GM12878 (cell line): ENCODE measurements around the gene TMC7. TPM values are rescaled to one million over a fixed set of nuclear protein-coding genes. Genes with fewer than 3 reads are reported as not detected.

ENCODE experiments used
- ATAC-seq: fragments of 200-7000 bp; cut with Tn5 transposase; 3 replicates; pipeline ENCODE4 v1.9.1; 2020; ENCODE audit warnings: mild to moderate bottlenecking, moderate library complexity
- BruUV-seq: library from RNA; stranded (reverse); fragments of 400-500 nt; replicated peaks from 2 replicates; lab custom pipeline; 2021; lab: Mats Ljungman, UMichigan
- CTCF ChIA-PET: fragments of 300-600 bp; sonication (Branson Sonifier 250); formaldehyde crosslinking; extraction: SDS; loops from one replicate; lab custom pipeline; 2021; ENCODE audit warnings: inconsistent platforms; lab: Yijun Ruan, JAX
- POLR2A ChIA-PET: fragments of 350-600 bp; formaldehyde crosslinking; extraction: SDS; loops from one replicate; lab custom pipeline; 2021; ENCODE audit warnings: inconsistent platforms; lab: Charles Lee
- RAD21 ChIA-PET: fragments of 300-600 bp; sonication (Branson Sonifier 250); formaldehyde crosslinking; loops from one replicate; lab custom pipeline; 2023; ENCODE audit warnings: antibody characterized with exemption; ENCODE audit not compliant: unreplicated experiment; lab: Charles Lee
- SMC1A ChIA-PET: fragments of 300-600 bp; sonication (Branson Sonifier 250); formaldehyde crosslinking; loops from one replicate; lab custom pipeline; 2023; ENCODE audit not compliant: unreplicated experiment, uncharacterized antibody; lab: Charles Lee
- DNase-seq: peaks from one replicate; pipeline ENCODE4 v3.0.0-alpha.2; 2011; ENCODE audit warnings: low read depth, low spot score
- FAIRE-seq: peaks from 3 replicates; lab custom pipeline; 2011; peaks lifted over from hg19 to GRCh38; lab: Jason Lieb, UNC
- H2AFZ ChIP-seq: 2 replicates; pipeline ENCODE4 v1.6.0; 2011; ENCODE audit warnings: low read depth, low read length, control low read depth; ENCODE audit not compliant: control insufficient read depth
- H3K27ac ChIP-seq: 2 replicates; pipeline ENCODE4 v1.5.1; 2011; ENCODE audit warnings: control low read depth; ENCODE audit not compliant: control insufficient read depth, insufficient read depth
- H3K27me3 ChIP-seq, 2 experiments: replicated peaks in 1 of 2; 2 replicates each; pipeline versions ENCODE4 v1.6.0 to v1.6.1; 2011; ENCODE audit warnings: low read length in 1 of 2; ENCODE audit not compliant: control insufficient read depth in 2 of 2, insufficient read depth in 2 of 2
- H3K36me3 ChIP-seq, 2 experiments: 2 replicates each; pipeline ENCODE4 v1.5.1; 2011; ENCODE audit warnings: low read length in 1 of 2; ENCODE audit not compliant: control insufficient read depth in 2 of 2, insufficient read depth in 2 of 2
- H3K4me1 ChIP-seq: 2 replicates; pipeline ENCODE4 v1.6.1; 2011; ENCODE audit warnings: mild to moderate bottlenecking, low read length, moderate library complexity, mixed read lengths; ENCODE audit not compliant: control insufficient read depth, insufficient read depth
- H3K4me2 ChIP-seq: 2 replicates; pipeline ENCODE4 v1.6.0; 2011; ENCODE audit warnings: control low read depth; ENCODE audit not compliant: control insufficient read depth, insufficient read depth
- H3K4me3 ChIP-seq: fragments of 200-600 bp; sonication (generic); 2 replicates; pipeline ENCODE4 v1.5.1; 2016
- H3K79me2 ChIP-seq: 2 replicates; pipeline ENCODE4 v1.6.0; 2011; ENCODE audit warnings: low read length; ENCODE audit not compliant: control insufficient read depth, insufficient read depth
- H3K9ac ChIP-seq: 2 replicates; pipeline ENCODE4 v1.8.0; 2011; ENCODE audit warnings: low read length, control low read depth, mixed read lengths; ENCODE audit not compliant: control insufficient read depth, insufficient read depth
- H3K9me3 ChIP-seq: replicated peaks from 3 replicates; pipeline ENCODE4 v1.5.1; 2011; ENCODE audit warnings: mild to moderate bottlenecking, low read length; ENCODE audit not compliant: control insufficient read depth, insufficient read depth
- H4K20me1 ChIP-seq: 2 replicates; pipeline ENCODE4 v1.6.0; 2011; ENCODE audit not compliant: control insufficient read depth, insufficient read depth
- BMI1 ChIP-seq: fragments of 450-650 bp; IDR thresholded peaks from 2 replicates; pipeline ENCODE4 v1.6.1; 2016; ENCODE audit warnings: mild to moderate bottlenecking, moderate library complexity, borderline replicate concordance
- HDGF ChIP-seq: fragments of 450-650 bp; IDR thresholded peaks from 2 replicates; pipeline ENCODE4 v1.6.1; 2016; ENCODE audit warnings: antibody characterized with exemption
- IKZF1 ChIP-seq: fragments of 450-650 bp; conservative IDR thresholded peaks from 2 replicates; pipeline ENCODE4 v1.6.1; 2017; ENCODE audit warnings: antibody characterized with exemption, mild to moderate bottlenecking
- NFYA ChIP-seq: IDR thresholded peaks from 2 replicates; pipeline ENCODE4 v1.6.1; 2011; ENCODE audit warnings: low read depth, mild to moderate bottlenecking, low read length, improper control_type of control experiment, borderline replicate concordance
- POU2F2 ChIP-seq: IDR thresholded peaks from 3 replicates; pipeline ENCODE4 v1.6.1; 2011; ENCODE audit warnings: low read depth, mild to moderate bottlenecking, low read length, borderline replicate concordance
- SIX5 ChIP-seq: IDR thresholded peaks from 2 replicates; pipeline ENCODE4 v1.6.1; 2011; ENCODE audit warnings: mild to moderate bottlenecking, low read depth, low read length, moderate library complexity; ENCODE audit not compliant: severe bottlenecking
- SRF ChIP-seq, 2 experiments: IDR thresholded peaks; 2 replicates each; pipeline ENCODE4 v1.6.1; 2011; ENCODE audit warnings: low read depth in 2 of 2, low read length in 2 of 2, mild to moderate bottlenecking in 1 of 2, moderate library complexity in 1 of 2
- ZNF384 ChIP-seq: IDR thresholded peaks from 2 replicates; pipeline ENCODE4 v1.6.1; 2012; ENCODE audit warnings: low read depth, mild to moderate bottlenecking, low read length, improper control_type of control experiment, borderline replicate concordance
- in situ Hi-C: fragments of 300-500 bp; cut with MboI; formaldehyde crosslinking; loops from 9 replicates; pipeline ENCODE4 v1.14.3; 2018; ENCODE audit warnings: mixed read lengths
- intact Hi-C: fragments of 100-400 bp; cut with micrococcal nuclease; formaldehyde crosslinking; loops from one replicate; pipeline ENCODE4 v1.14.2; 2022; ENCODE audit not compliant: unreplicated experiment
- polyA plus RNA-seq, 11 experiments: library from polyadenylated mRNA; depleted of rRNA in 4 of 11; unstranded in 6 of 11; stranded (reverse) in 5 of 11; fragments of >200 nt; fragmentation: Nextera tagmentation in 4 of 11; fragmentation: Illumina TruSeq in 1 of 11; extraction: Ambion mirVana in 4 of 11; extraction: Trizol in 1 of 11; gene quantifications; 1 replicate in 1 of 11; 2 replicates in 10 of 11; pipeline versions ENCODE4 v1.2.1 to v1.2.3, GENCODE V29; 2011 to 2016; ENCODE audit warnings: inconsistent platforms in 2 of 11, missing spikeins in 2 of 11, low read depth in 1 of 11
- total RNA-seq, 4 experiments: library from RNA; depleted of rRNA in 3 of 4; stranded (reverse); fragments of >200 nt in 3 of 4; fragmentation: Illumina TruSeq in 1 of 4; extraction: Trizol in 1 of 4; gene quantifications; 2 replicates each; pipeline versions ENCODE4 v1.2.1 to v1.2.3, GENCODE V29; 2013 to 2021
- TF ChIP-seq, protein P1 (sequence below): IDR thresholded peaks from 2 replicates; pipeline ENCODE4 v1.6.1; 2011; ENCODE audit warnings: borderline replicate concordance, low read depth, mild to moderate bottlenecking, moderate library complexity, low read length; ENCODE audit not compliant: insufficient read depth, poor library complexity, severe bottlenecking
- TF ChIP-seq, protein P2 (sequence below), 3 experiments: IDR thresholded peaks in 2 of 3; conservative IDR thresholded peaks in 1 of 3; 2 replicates each; pipeline ENCODE4 v1.5.1; 2011; ENCODE audit warnings: low read depth in 3 of 3, low read length in 3 of 3, mild to moderate bottlenecking in 3 of 3, control low read depth in 2 of 3, moderate library complexity in 2 of 3, inconsistent platforms in 1 of 3, mixed read lengths in 1 of 3; ENCODE audit not compliant: control insufficient read depth in 2 of 3, insufficient read depth in 1 of 3; ENCODE audit errors: extremely low read depth in 1 of 3
- TF ChIP-seq, protein P3 (sequence below): fragments of 450-650 bp; IDR thresholded peaks from 2 replicates; pipeline ENCODE4 v1.6.1; 2018; ENCODE audit warnings: mild to moderate bottlenecking, low read depth, moderate library complexity; ENCODE audit not compliant: partially characterized antibody
- TF ChIP-seq, protein P4 (sequence below): fragments of 450-650 bp; formaldehyde crosslinking; IDR thresholded peaks from 2 replicates; pipeline ENCODE4 v1.5.0; 2022; ENCODE audit warnings: mild to moderate bottlenecking, missing genetic modification characterization

The TMC7 gene
- total and polyA plus RNA-seq, 10 of the 15 experiments (the other 5 are each of a cell fraction or from before 2014, with no cell fraction given): 0.15 TPM; not detected in 9

DNA sequence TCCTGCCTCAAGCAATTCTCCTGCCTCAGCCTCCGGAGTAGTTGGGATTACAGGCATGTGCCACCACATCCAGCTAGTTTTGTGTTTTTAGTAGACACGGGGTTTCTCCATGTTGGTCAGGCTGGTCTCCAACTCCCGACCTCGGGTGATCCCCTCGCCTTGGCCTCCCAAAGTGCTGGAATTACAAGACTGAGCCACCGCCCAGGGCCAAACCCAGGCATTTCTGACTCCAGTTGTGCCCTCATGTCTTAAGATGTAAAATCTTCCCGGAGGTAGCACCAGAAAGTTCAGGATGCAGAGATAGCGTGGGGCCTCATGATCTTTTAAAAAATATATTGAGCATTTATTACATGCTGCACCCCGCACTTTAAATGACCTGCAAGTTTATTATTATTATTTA lies 44.7 kb upstream of the TMC7 start (continued):
- TF ChIP-seq, protein P1, sequence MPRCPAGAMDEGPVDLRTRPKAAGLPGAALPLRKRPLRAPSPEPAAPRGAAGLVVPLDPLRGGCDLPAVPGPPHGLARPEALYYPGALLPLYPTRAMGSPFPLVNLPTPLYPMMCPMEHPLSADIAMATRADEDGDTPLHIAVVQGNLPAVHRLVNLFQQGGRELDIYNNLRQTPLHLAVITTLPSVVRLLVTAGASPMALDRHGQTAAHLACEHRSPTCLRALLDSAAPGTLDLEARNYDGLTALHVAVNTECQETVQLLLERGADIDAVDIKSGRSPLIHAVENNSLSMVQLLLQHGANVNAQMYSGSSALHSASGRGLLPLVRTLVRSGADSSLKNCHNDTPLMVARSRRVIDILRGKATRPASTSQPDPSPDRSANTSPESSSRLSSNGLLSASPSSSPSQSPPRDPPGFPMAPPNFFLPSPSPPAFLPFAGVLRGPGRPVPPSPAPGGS: no peak
- TF ChIP-seq ZNF384 (no peak), SIX5 (no peak), IKZF1 (no peak), POU2F2 (no peak), SRF (IDR thresholded peaks at IDR 0.05; ENCODE audit: low read depth in 2 of 2, low read length in 2 of 2) (no peak)

DNA sequence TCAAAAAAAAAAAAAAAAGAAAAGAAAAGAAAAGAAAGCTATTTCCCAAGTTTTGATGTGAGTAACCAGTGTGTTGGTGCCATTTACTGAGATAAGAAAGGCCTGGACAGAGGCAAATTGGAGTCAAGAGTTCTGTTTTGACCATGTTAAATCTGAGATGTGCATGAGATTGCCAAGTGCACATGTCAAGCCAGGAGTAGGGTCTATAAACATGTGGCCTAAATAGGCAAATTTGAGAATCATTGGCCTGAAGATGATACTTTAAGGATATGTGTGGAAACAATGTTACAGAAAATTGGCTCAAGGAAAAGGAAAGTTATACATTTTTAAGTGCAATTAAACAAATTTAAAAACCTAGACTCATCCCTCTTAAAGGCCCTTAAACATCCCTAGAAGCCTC lies 42.3 kb upstream of the TMC7 start:
- Histone ChIP-seq H3K9ac (no peak overlapping the region), H2AFZ (no peak overlapping the region), H3K4me2 (no peak overlapping the region), H3K27me3 (no peaks in the 10 kb centered on the region), H3K79me2 (no peaks in the 10 kb centered on the region), H3K9me3 (no peaks in the 10 kb centered on the region; the same call in 2 of the 3 replicates), H3K36me3 (no peaks in the 10 kb centered on the region), H3K4me1 (peaks cover 4% of the 10 kb centered on the region), H3K27ac (no peak overlapping the region), H4K20me1 (no peaks in the 10 kb centered on the region), H3K4me3 (no peak overlapping the region)
- POLR2A ChIA-PET: interaction anchor here (0.7 kb wide), 1 partner anchor 10 kb away, joined by 4 read pairs; no protein-coding TSS in a partner anchor
- RAD21 ChIA-PET: interaction anchor here (1.6 kb wide), 1 partner anchor 10 kb away, joined by 4 read pairs; no protein-coding TSS in a partner anchor
- ATAC-seq (no peak), FAIRE-seq (no peak), DNase-seq (no peak)
- in situ Hi-C loops (no loop called here), intact Hi-C loops (no loop called here)
- no TSS peak for BruUV-seq
- CTCF ChIA-PET: interaction anchor here (0.6 to 1.2 kb wide), 2 partner anchors 9 to 157 kb away, joined by 3 to 8 read pairs; no protein-coding TSS in a partner anchor
- SMC1A ChIA-PET: no interaction called here
- TF ChIP-seq NFYA: no peak
- no peak for TF ChIP-seq BMI1
- no peak for TF ChIP-seq HDGF
- TF ChIP-seq, protein P2, sequence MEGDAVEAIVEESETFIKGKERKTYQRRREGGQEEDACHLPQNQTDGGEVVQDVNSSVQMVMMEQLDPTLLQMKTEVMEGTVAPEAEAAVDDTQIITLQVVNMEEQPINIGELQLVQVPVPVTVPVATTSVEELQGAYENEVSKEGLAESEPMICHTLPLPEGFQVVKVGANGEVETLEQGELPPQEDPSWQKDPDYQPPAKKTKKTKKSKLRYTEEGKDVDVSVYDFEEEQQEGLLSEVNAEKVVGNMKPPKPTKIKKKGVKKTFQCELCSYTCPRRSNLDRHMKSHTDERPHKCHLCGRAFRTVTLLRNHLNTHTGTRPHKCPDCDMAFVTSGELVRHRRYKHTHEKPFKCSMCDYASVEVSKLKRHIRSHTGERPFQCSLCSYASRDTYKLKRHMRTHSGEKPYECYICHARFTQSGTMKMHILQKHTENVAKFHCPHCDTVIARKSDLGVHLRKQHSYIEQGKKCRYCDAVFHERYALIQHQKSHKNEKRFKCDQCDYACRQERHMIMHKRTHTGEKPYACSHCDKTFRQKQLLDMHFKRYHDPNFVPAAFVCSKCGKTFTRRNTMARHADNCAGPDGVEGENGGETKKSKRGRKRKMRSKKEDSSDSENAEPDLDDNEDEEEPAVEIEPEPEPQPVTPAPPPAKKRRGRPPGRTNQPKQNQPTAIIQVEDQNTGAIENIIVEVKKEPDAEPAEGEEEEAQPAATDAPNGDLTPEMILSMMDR (IDR thresholded peaks at IDR 0.05 in 2 of 3, conservative IDR thresholded peaks at IDR 0.05 in 1 of 3; ENCODE audit: control insufficient read depth in 2 of 3, extremely low read depth in 1 of 3, insufficient read depth in 1 of 3, low read depth in 3 of 3, low read length in 3 of 3): no peak
- no peak for TF ChIP-seq POU2F2
- TF ChIP-seq, protein P3, sequence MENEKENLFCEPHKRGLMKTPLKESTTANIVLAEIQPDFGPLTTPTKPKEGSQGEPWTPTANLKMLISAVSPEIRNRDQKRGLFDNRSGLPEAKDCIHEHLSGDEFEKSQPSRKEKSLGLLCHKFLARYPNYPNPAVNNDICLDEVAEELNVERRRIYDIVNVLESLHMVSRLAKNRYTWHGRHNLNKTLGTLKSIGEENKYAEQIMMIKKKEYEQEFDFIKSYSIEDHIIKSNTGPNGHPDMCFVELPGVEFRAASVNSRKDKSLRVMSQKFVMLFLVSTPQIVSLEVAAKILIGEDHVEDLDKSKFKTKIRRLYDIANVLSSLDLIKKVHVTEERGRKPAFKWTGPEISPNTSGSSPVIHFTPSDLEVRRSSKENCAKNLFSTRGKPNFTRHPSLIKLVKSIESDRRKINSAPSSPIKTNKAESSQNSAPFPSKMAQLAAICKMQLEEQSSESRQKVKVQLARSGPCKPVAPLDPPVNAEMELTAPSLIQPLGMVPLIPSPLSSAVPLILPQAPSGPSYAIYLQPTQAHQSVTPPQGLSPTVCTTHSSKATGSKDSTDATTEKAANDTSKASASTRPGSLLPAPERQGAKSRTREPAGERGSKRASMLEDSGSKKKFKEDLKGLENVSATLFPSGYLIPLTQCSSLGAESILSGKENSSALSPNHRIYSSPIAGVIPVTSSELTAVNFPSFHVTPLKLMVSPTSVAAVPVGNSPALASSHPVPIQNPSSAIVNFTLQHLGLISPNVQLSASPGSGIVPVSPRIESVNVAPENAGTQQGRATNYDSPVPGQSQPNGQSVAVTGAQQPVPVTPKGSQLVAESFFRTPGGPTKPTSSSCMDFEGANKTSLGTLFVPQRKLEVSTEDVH: no peak
- TF ChIP-seq, protein P4, sequence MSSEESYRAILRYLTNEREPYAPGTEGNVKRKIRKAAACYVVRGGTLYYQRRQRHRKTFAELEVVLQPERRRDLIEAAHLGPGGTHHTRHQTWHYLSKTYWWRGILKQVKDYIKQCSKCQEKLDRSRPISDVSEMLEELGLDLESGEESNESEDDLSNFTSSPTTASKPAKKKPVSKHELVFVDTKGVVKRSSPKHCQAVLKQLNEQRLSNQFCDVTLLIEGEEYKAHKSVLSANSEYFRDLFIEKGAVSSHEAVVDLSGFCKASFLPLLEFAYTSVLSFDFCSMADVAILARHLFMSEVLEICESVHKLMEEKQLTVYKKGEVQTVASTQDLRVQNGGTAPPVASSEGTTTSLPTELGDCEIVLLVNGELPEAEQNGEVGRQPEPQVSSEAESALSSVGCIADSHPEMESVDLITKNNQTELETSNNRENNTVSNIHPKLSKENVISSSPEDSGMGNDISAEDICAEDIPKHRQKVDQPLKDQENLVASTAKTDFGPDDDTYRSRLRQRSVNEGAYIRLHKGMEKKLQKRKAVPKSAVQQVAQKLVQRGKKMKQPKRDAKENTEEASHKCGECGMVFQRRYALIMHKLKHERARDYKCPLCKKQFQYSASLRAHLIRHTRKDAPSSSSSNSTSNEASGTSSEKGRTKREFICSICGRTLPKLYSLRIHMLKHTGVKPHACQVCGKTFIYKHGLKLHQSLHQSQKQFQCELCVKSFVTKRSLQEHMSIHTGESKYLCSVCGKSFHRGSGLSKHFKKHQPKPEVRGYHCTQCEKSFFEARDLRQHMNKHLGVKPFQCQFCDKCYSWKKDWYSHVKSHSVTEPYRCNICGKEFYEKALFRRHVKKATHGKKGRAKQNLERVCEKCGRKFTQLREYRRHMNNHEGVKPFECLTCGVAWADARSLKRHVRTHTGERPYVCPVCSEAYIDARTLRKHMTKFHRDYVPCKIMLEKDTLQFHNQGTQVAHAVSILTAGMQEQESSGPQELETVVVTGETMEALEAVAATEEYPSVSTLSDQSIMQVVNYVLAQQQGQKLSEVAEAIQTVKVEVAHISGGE: no peak
